Measurements from ENCODE around the gene FBN2.

FBN2 gene

GRCh38 chr5:128341056-128341455, 197.0 kb downstream of the FBN2 start:
- no peak overlapping the region for H3K4ac ChIP-seq (ENCODE audit: low read depth, low read length)
- no peak overlapping the region for H3K23ac ChIP-seq (ENCODE audit: low read length)
- H3K18ac ChIP-seq (ENCODE audit: low read length), result no peak overlapping the region
- no CpG with 5 or more reads among the region's 3 CpGs for WGBS (ENCODE audit: extremely low coverage, insufficient coverage, insufficient read length)
- no peaks in the 10 kb centered on the region for H3K79me1 ChIP-seq (ENCODE audit: low read length)
- no peak overlapping the region for H3K14ac ChIP-seq (ENCODE audit: low read length)
- peaks cover 22 to 24% of the 10 kb centered on the region in 2 experiments for H3K36me3 ChIP-seq (ENCODE audit: control insufficient read depth in 1 of 2, insufficient read depth in 2 of 2, low read length in 2 of 2)
- H3K27ac ChIP-seq (ENCODE audit: low read depth, low read length), result no peak overlapping the region
- H2AFZ ChIP-seq (ENCODE audit: insufficient read depth, low read length, poor library complexity), result no peak overlapping the region
- no peak overlapping the region for H4K12ac ChIP-seq (ENCODE audit: low read depth, low read length)
- peak; percentile 37 to 73 for DNase-seq
- no peaks in the 10 kb centered on the region for H3K27me3 ChIP-seq (ENCODE audit: insufficient read depth, low read length)
- no peak overlapping the region for H2BK120ac ChIP-seq (ENCODE audit: insufficient read depth, low read length, poor library complexity)
- H3K9ac ChIP-seq (ENCODE audit: low read length), result no peak overlapping the region
- H2BK12ac ChIP-seq (ENCODE audit: low read length), result no peak overlapping the region
- no peak overlapping the region for H4K91ac ChIP-seq (ENCODE audit: low read depth, low read length)
- no peaks in the 10 kb centered on the region for H3K4me1 ChIP-seq (ENCODE audit: control insufficient read depth in 1 of 2, insufficient read depth in 2 of 2, low read length in 2 of 2)
- H2BK5ac ChIP-seq (ENCODE audit: low read depth, low read length, poor library complexity), result no peak overlapping the region
- H3K4me2 ChIP-seq (ENCODE audit: low read length), result no peak overlapping the region
- H2AK5ac ChIP-seq (ENCODE audit: low read length), result no peak overlapping the region
- no peaks in the 10 kb centered on the region for H3K79me2 ChIP-seq (ENCODE audit: control insufficient read depth, insufficient read depth, low read length, poor library complexity)
- H3K9me3 ChIP-seq (ENCODE audit: insufficient read depth, low read depth, low read length), result peaks cover 1% of the 10 kb centered on the region
- no peak overlapping the region for H3K4me3 ChIP-seq (ENCODE audit: low read depth, low read length)
- H4K8ac ChIP-seq (ENCODE audit: low read depth, low read length), result no peak overlapping the region

GRCh38 chr5:128340648-128341047, 197.4 kb downstream of the FBN2 start:
- H3K9me3 ChIP-seq (ENCODE audit: insufficient read depth, low read depth, low read length), result peaks cover 1% of the 10 kb centered on the region
- H3K4me2 ChIP-seq (ENCODE audit: low read length), result no peak overlapping the region
- no peak overlapping the region for H3K4ac ChIP-seq (ENCODE audit: low read depth, low read length)
- DNase-seq, result no peak
- H2AFZ ChIP-seq (ENCODE audit: insufficient read depth, low read length, poor library complexity), result no peak overlapping the region
- H4K12ac ChIP-seq (ENCODE audit: low read depth, low read length), result no peak overlapping the region
- H4K91ac ChIP-seq (ENCODE audit: low read depth, low read length), result no peak overlapping the region
- no peak overlapping the region for H3K4me3 ChIP-seq (ENCODE audit: low read depth, low read length)
- no peak overlapping the region for H2BK5ac ChIP-seq (ENCODE audit: low read depth, low read length, poor library complexity)
- no peaks in the 10 kb centered on the region for H3K4me1 ChIP-seq (ENCODE audit: control insufficient read depth in 1 of 2, insufficient read depth in 2 of 2, low read length in 2 of 2)
- H3K79me2 ChIP-seq (ENCODE audit: control insufficient read depth, insufficient read depth, low read length, poor library complexity), result no peaks in the 10 kb centered on the region
- no CpG with 5 or more reads among the region's 2 CpGs for WGBS (ENCODE audit: extremely low coverage, insufficient coverage, insufficient read length)
- no peak overlapping the region for H2BK12ac ChIP-seq (ENCODE audit: low read length)
- peaks cover 22 to 27% of the 10 kb centered on the region in 2 experiments for H3K36me3 ChIP-seq (ENCODE audit: control insufficient read depth in 1 of 2, insufficient read depth in 2 of 2, low read length in 2 of 2)
- no peak overlapping the region for H2AK5ac ChIP-seq (ENCODE audit: low read length)
- H3K9ac ChIP-seq (ENCODE audit: low read length), result no peak overlapping the region
- no peak overlapping the region for H3K23ac ChIP-seq (ENCODE audit: low read length)
- H3K14ac ChIP-seq (ENCODE audit: low read length), result no peak overlapping the region
- no peak overlapping the region for H3K27ac ChIP-seq (ENCODE audit: low read depth, low read length)
- H3K79me1 ChIP-seq (ENCODE audit: low read length), result no peaks in the 10 kb centered on the region
- H2BK120ac ChIP-seq (ENCODE audit: insufficient read depth, low read length, poor library complexity), result no peak overlapping the region
- H4K8ac ChIP-seq (ENCODE audit: low read depth, low read length), result no peak overlapping the region
- H3K18ac ChIP-seq (ENCODE audit: low read length), result no peak overlapping the region
- H3K27me3 ChIP-seq (ENCODE audit: insufficient read depth, low read length), result no peaks in the 10 kb centered on the region

GRCh38 chr5:128339585-128339984, 198.5 kb downstream of the FBN2 start:
- H2AFZ ChIP-seq (ENCODE audit: insufficient read depth, low read length, poor library complexity), result no peak overlapping the region
- H4K12ac ChIP-seq (ENCODE audit: low read depth, low read length), result no peak overlapping the region
- no peak overlapping the region for H2BK5ac ChIP-seq (ENCODE audit: low read depth, low read length, poor library complexity)
- no peak overlapping the region for H3K18ac ChIP-seq (ENCODE audit: low read length)
- H3K23ac ChIP-seq (ENCODE audit: low read length), result no peak overlapping the region
- no peak overlapping the region for H3K9ac ChIP-seq (ENCODE audit: low read length)
- no peaks in the 10 kb centered on the region for H3K4me1 ChIP-seq (ENCODE audit: control insufficient read depth in 1 of 2, insufficient read depth in 2 of 2, low read length in 2 of 2)
- no peak overlapping the region for H4K91ac ChIP-seq (ENCODE audit: low read depth, low read length)
- H2BK120ac ChIP-seq (ENCODE audit: insufficient read depth, low read length, poor library complexity), result no peak overlapping the region
- H2AK5ac ChIP-seq (ENCODE audit: low read length), result no peak overlapping the region
- DNase-seq, result no peak
- H3K4me3 ChIP-seq (ENCODE audit: low read depth, low read length), result no peak overlapping the region
- H3K4me2 ChIP-seq (ENCODE audit: low read length), result no peak overlapping the region
- peaks cover 1% of the 10 kb centered on the region for H3K9me3 ChIP-seq (ENCODE audit: insufficient read depth, low read depth, low read length)
- WGBS (ENCODE audit: extremely low coverage, insufficient coverage, insufficient read length), result no CpG with 5 or more reads among the region's 3 CpGs
- no peaks in the 10 kb centered on the region for H3K79me1 ChIP-seq (ENCODE audit: low read length)
- H3K79me2 ChIP-seq (ENCODE audit: control insufficient read depth, insufficient read depth, low read length, poor library complexity), result no peaks in the 10 kb centered on the region
- no peak overlapping the region for H3K4ac ChIP-seq (ENCODE audit: low read depth, low read length)
- H3K27ac ChIP-seq (ENCODE audit: low read depth, low read length), result no peak overlapping the region
- H3K14ac ChIP-seq (ENCODE audit: low read length), result no peak overlapping the region
- H3K27me3 ChIP-seq (ENCODE audit: insufficient read depth, low read length), result no peaks in the 10 kb centered on the region
- H4K8ac ChIP-seq (ENCODE audit: low read depth, low read length), result no peak overlapping the region
- H2BK12ac ChIP-seq (ENCODE audit: low read length), result no peak overlapping the region
- peaks cover 17 to 26% of the 10 kb centered on the region in 2 experiments for H3K36me3 ChIP-seq (ENCODE audit: control insufficient read depth in 1 of 2, insufficient read depth in 2 of 2, low read length in 2 of 2)

- Histone ChIP-seq H3K4me1 (ENCODE audit: control insufficient read depth in 1 of 2, insufficient read depth in 2 of 2, low read length in 2 of 2) (no peaks in the 10 kb centered on the region), H4K91ac (ENCODE audit: low read depth, low read length) (no peak overlapping the region), H3K79me2 (ENCODE audit: control insufficient read depth, insufficient read depth, low read length, poor library complexity) (no peaks in the 10 kb centered on the region), H3K79me1 (ENCODE audit: low read length) (no peaks in the 10 kb centered on the region), H3K27me3 (ENCODE audit: insufficient read depth, low read length) (no peaks in the 10 kb centered on the region), H3K14ac (ENCODE audit: low read length) (no peak overlapping the region), H2BK12ac (ENCODE audit: low read length) (no peak overlapping the region), H4K12ac (ENCODE audit: low read depth, low read length) (no peak overlapping the region), H3K23ac (ENCODE audit: low read length) (no peak overlapping the region), H3K4me2 (ENCODE audit: low read length) (no peak overlapping the region), H3K4me3 (ENCODE audit: low read depth, low read length) (no peak overlapping the region), H2BK5ac (ENCODE audit: low read depth, low read length, poor library complexity) (no peak overlapping the region), H3K36me3 (ENCODE audit: control insufficient read depth in 1 of 2, insufficient read depth in 2 of 2, low read length in 2 of 2) (peaks cover 20 to 32% of the 10 kb centered on the region in 2 experiments), H2AFZ (ENCODE audit: insufficient read depth, low read length, poor library complexity) (no peak overlapping the region), H2BK120ac (ENCODE audit: insufficient read depth, low read length, poor library complexity) (no peak overlapping the region), H3K9ac (ENCODE audit: low read length) (no peak overlapping the region), H3K4ac (ENCODE audit: low read depth, low read length) (no peak overlapping the region), H3K18ac (ENCODE audit: low read length) (no peak overlapping the region), H4K8ac (ENCODE audit: low read depth, low read length) (no peak overlapping the region), H2AK5ac (ENCODE audit: low read length) (no peak overlapping the region), H3K9me3 (ENCODE audit: insufficient read depth, low read depth, low read length) (peaks cover 1% of the 10 kb centered on the region), H3K27ac (ENCODE audit: low read depth, low read length) (no peak overlapping the region)
- no CpG with 5 or more reads among the region's 12 CpGs for WGBS (ENCODE audit: extremely low coverage, insufficient coverage, insufficient read length)
- DNase-seq, result no peak
Observed at GRCh38 chr5:128338649-128339048, 199.4 kb downstream of the FBN2 start.

Data from trophoblast cell (in vitro differentiated cells and primary cell).